C4-2B (cell line): ENCODE measurements around the gene MVB12B.

Experiments used
- CTCF ChIP-seq: fragments of 450-650 bp; conservative IDR thresholded peaks from 2 replicates; pipeline ENCODE4 v1.5.1; 2017; ENCODE audit warnings: mild to moderate bottlenecking
- ZFX ChIP-seq: fragments of 450-650 bp; IDR thresholded peaks from 2 replicates; pipeline ENCODE4 v1.6.1; 2017

DNA sequence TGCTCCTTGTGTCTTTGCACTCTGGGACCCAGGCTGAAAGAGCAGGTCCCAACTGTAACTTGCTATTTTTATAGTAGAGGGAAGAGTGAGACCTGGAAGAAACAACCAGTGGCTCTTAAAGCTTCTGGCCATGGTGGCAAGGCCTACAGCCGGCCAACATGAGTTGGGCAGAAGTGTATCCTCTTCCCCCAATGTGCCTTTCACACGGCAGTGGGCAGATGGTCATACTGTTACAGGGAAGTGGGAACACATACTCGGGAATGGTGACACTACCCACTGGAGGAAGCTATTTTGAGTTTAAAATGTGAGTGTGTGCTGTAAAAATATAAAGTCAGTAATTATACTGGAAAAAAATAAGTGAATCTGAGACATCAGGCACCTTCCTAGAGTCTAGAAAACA is 116.0 kb downstream of the MVB12B start:
- no peak for TF ChIP-seq CTCF
- no peak for TF ChIP-seq ZFX
